ENCODE results near the gene NEUROD2. TPM values are rescaled to one million over a fixed set of nuclear protein-coding genes. Genes with fewer than 3 reads are reported as not detected.
A peak's percentile ranks its signal among the peaks of the same experiment; 100 is the strongest.

The NEUROD2 gene
- total RNA-seq = not detected

GRCh38 chr17:39607851-39608130 lies at the start of gene NEUROD2:
TSS of gene NEUROD2 (minus strand) at chr17:39607920. CDS start at chr17:39606599, 1,321 bp downstream.
- TF ChIP-seq, protein P1, sequence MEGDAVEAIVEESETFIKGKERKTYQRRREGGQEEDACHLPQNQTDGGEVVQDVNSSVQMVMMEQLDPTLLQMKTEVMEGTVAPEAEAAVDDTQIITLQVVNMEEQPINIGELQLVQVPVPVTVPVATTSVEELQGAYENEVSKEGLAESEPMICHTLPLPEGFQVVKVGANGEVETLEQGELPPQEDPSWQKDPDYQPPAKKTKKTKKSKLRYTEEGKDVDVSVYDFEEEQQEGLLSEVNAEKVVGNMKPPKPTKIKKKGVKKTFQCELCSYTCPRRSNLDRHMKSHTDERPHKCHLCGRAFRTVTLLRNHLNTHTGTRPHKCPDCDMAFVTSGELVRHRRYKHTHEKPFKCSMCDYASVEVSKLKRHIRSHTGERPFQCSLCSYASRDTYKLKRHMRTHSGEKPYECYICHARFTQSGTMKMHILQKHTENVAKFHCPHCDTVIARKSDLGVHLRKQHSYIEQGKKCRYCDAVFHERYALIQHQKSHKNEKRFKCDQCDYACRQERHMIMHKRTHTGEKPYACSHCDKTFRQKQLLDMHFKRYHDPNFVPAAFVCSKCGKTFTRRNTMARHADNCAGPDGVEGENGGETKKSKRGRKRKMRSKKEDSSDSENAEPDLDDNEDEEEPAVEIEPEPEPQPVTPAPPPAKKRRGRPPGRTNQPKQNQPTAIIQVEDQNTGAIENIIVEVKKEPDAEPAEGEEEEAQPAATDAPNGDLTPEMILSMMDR (IDR thresholded peaks at IDR 0.05) = no peak
- H3K27me3 ChIP-seq = peaks cover 47% of the 10 kb centered on the region
- H3K4me1 ChIP-seq = peaks cover 17 to 23% of the 10 kb centered on the region in 2 donors
- DNase-seq (ENCODE audit: low spot score in 2 of 2) = no peak
- intact Hi-C loops (cut with DNase I) = no loop called here
- no peaks in the 10 kb centered on the region for H3K36me3 ChIP-seq
- H3K9me3 ChIP-seq = no peaks in the 10 kb centered on the region
- H3K4me3 ChIP-seq = peak within 1 kb of the TSS; percentile 37 to 54
- H3K27ac ChIP-seq = no peak within 1 kb of the TSS

- no peaks in the 10 kb centered on the region for H3K27me3 ChIP-seq
- H3K4me1 ChIP-seq = no peaks in the 10 kb centered on the region
- H3K36me3 ChIP-seq = peaks cover 23 to 35% of the 10 kb centered on the region in 2 donors
These were observed 47.4 kb upstream of the NEUROD2 start for GRCh38 chr17:39655105-39655504.

DNA sequence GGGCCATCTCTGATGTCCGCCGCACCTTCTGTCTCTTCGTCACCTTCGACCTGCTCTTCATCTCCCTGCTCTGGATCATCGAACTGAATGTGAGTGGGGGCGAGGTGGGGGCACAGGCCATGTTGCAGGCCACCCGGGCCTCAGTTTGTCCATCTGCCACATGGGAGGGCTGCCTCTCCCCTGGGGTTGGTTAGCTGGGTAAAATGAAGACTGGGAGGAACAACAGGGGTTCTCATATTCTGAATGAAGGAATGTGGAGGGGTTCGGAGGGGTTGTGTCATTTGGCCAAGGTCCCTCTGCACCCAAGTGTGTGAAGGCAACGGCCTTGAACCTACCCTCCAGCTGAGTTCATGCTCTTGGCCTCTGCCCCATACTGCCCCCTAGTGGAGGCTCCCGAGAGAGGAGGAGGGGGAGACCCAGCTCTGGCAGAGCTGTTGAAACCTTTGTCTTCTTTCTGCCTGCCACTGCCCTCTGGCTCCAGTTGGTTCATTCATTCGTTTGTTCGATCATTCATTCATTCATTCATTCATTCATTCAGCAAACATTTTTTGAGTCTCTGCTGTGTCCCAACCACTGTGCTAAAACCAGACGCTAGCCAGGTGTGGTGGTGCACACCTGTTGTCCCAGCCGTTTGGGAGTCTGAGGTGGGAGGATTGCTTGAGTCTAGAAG lies 46.1 kb upstream of the NEUROD2 start:
- TF ChIP-seq, protein P1 (IDR thresholded peaks at IDR 0.05) = peak; percentile 32 to 86 (median 79)
- intact Hi-C loops (cut with DNase I) = no loop called here
- Histone ChIP-seq H3K27ac (no peak overlapping the region), H3K36me3 (peaks cover 13 to 23% of the 10 kb centered on the region in 2 donors), H3K27me3 (no peaks in the 10 kb centered on the region), H3K4me3 (no peak overlapping the region), H3K4me1 (no peaks in the 10 kb centered on the region), H3K9me3 (no peaks in the 10 kb centered on the region)
- no peak for DNase-seq (ENCODE audit: low spot score in 2 of 2)

More at GRCh38 chr17:39655105-39655504, 47.4 kb upstream of the NEUROD2 start:
- intact Hi-C loops (cut with DNase I) = no loop called here
- no peak for DNase-seq (ENCODE audit: low spot score in 2 of 2)
- TF ChIP-seq, protein P1 (IDR thresholded peaks at IDR 0.05) = no peak
- Histone ChIP-seq H3K27ac (no peak overlapping the region), H3K9me3 (no peaks in the 10 kb centered on the region), H3K4me3 (no peak overlapping the region)

- H3K9me3 ChIP-seq = no peaks in the 10 kb centered on the region
- no peak overlapping the region for H3K4me3 ChIP-seq
- H3K27ac ChIP-seq = no peak overlapping the region
- H3K36me3 ChIP-seq = peaks cover 10 to 18% of the 10 kb centered on the region in 2 donors
- no peaks in the 10 kb centered on the region for H3K27me3 ChIP-seq
- no peak for DNase-seq (ENCODE audit: low spot score in 2 of 2)
- H3K4me1 ChIP-seq = no peaks in the 10 kb centered on the region
- TF ChIP-seq, protein P1 (IDR thresholded peaks at IDR 0.05) = no peak
- intact Hi-C loops (cut with DNase I) = no loop called here
These were observed 45.6 kb upstream of the NEUROD2 start for GRCh38 chr17:39653316-39653661.

- H3K27ac ChIP-seq = no peak overlapping the region
- DNase-seq (ENCODE audit: low spot score in 2 of 2) = no peak
- H3K9me3 ChIP-seq = no peaks in the 10 kb centered on the region
- H3K36me3 ChIP-seq = peaks cover 6 to 13% of the 10 kb centered on the region in 2 donors
- no peak overlapping the region for H3K4me3 ChIP-seq
- TF ChIP-seq, protein P1 (IDR thresholded peaks at IDR 0.05) = no peak
- intact Hi-C loops (cut with DNase I) = no loop called here
- no peaks in the 10 kb centered on the region for H3K4me1 ChIP-seq
- no peaks in the 10 kb centered on the region for H3K27me3 ChIP-seq
These were observed 45.0 kb upstream of the NEUROD2 start for GRCh38 chr17:39652587-39653315.
